HEK293 (cell line): ENCODE measurements around the gene LRCH1.

Experiments used
- CTCF ChIA-PET: fragments of 350-600 bp; formaldehyde crosslinking; extraction: SDS; loops from one replicate; lab custom pipeline; 2021; ENCODE audit warnings: antibody characterized with exemption; lab: Yijun Ruan, JAX
- POLR2A ChIA-PET: fragments of 300-600 bp; formaldehyde crosslinking; extraction: SDS; loops from one replicate; lab custom pipeline; 2020; ENCODE audit warnings: antibody characterized with exemption, inconsistent platforms; lab: Yijun Ruan, JAX
- H3K27ac ChIP-seq: fragments of 200-500 bp; sonication (Bioruptor generic); 2 replicates; pipeline ENCODE4 v1.5.1; 2014; ENCODE audit warnings: low read depth, low read length, control low read depth, inconsistent platforms; ENCODE audit errors: extremely low read depth
- H3K36me3 ChIP-seq, 2 experiments: fragments of 200-500 bp in 1 of 2; sonication (Bioruptor generic) in 1 of 2; 1 replicate in 1 of 2; 2 replicates in 1 of 2; pipeline ENCODE4 v1.5.1; 2014 to 2017; ENCODE audit warnings: inconsistent platforms in 2 of 2, low read length in 2 of 2; ENCODE audit not compliant: control insufficient read depth in 2 of 2, insufficient read depth in 1 of 2
- H3K4me1 ChIP-seq: fragments of 200-500 bp; sonication (Bioruptor generic); 2 replicates; pipeline ENCODE4 v1.5.1; 2014; ENCODE audit warnings: mild to moderate bottlenecking, low read length, inconsistent platforms; ENCODE audit not compliant: control insufficient read depth, insufficient read depth
- H3K4me3 ChIP-seq: 2 replicates; pipeline ENCODE4 v1.5.1; 2011; ENCODE audit warnings: low read depth, mild to moderate bottlenecking, control low read depth, low read length, moderate library complexity
- H3K9me3 ChIP-seq: fragments of 200-500 bp; sonication (Bioruptor generic); 2 replicates; pipeline ENCODE4 v1.5.1; 2014; ENCODE audit warnings: low read depth, low read length, inconsistent platforms; ENCODE audit not compliant: control insufficient read depth, insufficient read depth
- BCL11A ChIP-seq: fragments of 450-650 bp; formaldehyde crosslinking; IDR thresholded peaks from 2 replicates; pipeline ENCODE4 v1.5.1; 2016; ENCODE audit warnings: low read depth, missing biosample characterization, missing genetic modification characterization
- EGR2 ChIP-seq: fragments of 450-650 bp; formaldehyde crosslinking; IDR thresholded peaks from 2 replicates; pipeline ENCODE4 v1.5.1; 2016; ENCODE audit warnings: low read depth, missing biosample characterization, missing genetic modification characterization
- FEZF1 ChIP-seq: fragments of 450-650 bp; formaldehyde crosslinking; IDR thresholded peaks from 2 replicates; pipeline ENCODE4 v1.5.1; 2016; ENCODE audit warnings: missing biosample characterization, missing genetic modification characterization
- KLF16 ChIP-seq: fragments of 450-650 bp; formaldehyde crosslinking; IDR thresholded peaks from 2 replicates; pipeline ENCODE4 v1.5.1; 2017; ENCODE audit warnings: missing biosample characterization, missing genetic modification characterization
- KLF8 ChIP-seq: fragments of 450-650 bp; formaldehyde crosslinking; IDR thresholded peaks from 2 replicates; pipeline ENCODE4 v1.5.1; 2016; ENCODE audit warnings: missing biosample characterization, missing genetic modification characterization
- OSR2 ChIP-seq: fragments of 450-650 bp; formaldehyde crosslinking; IDR thresholded peaks from 2 replicates; pipeline ENCODE4 v1.5.1; 2016; ENCODE audit warnings: missing biosample characterization, missing genetic modification characterization
- ZBTB17 ChIP-seq: fragments of 450-650 bp; formaldehyde crosslinking; IDR thresholded peaks from 2 replicates; pipeline ENCODE4 v1.5.1; 2016; ENCODE audit warnings: missing biosample characterization, missing genetic modification characterization
- ZEB2 ChIP-seq: fragments of 450-650 bp; formaldehyde crosslinking; IDR thresholded peaks from 2 replicates; pipeline ENCODE4 v1.5.1; 2016; ENCODE audit warnings: missing biosample characterization, missing genetic modification characterization
- ZFHX2 ChIP-seq: fragments of 450-650 bp; formaldehyde crosslinking; conservative IDR thresholded peaks from 2 replicates; pipeline ENCODE4 v1.5.1; 2016; ENCODE audit warnings: missing biosample characterization, missing genetic modification characterization
- ZFP41 ChIP-seq: fragments of 450-650 bp; formaldehyde crosslinking; IDR thresholded peaks from 2 replicates; pipeline ENCODE4 v1.5.1; 2016; ENCODE audit warnings: missing biosample characterization, missing genetic modification characterization, borderline replicate concordance
- ZNF114 ChIP-seq: fragments of 450-650 bp; formaldehyde crosslinking; IDR thresholded peaks from 2 replicates; pipeline ENCODE4 v1.5.0; 2017; ENCODE audit warnings: missing biosample characterization, missing genetic modification characterization
- ZNF146 ChIP-seq: fragments of 450-650 bp; formaldehyde crosslinking; IDR thresholded peaks from 2 replicates; pipeline ENCODE4 v1.5.1; 2016; ENCODE audit warnings: missing biosample characterization, missing genetic modification characterization
- ZNF19 ChIP-seq: fragments of 450-650 bp; formaldehyde crosslinking; IDR thresholded peaks from 2 replicates; pipeline ENCODE4; 2016; ENCODE audit warnings: missing biosample characterization, missing genetic modification characterization, low read depth
- ZNF266 ChIP-seq: fragments of 450-650 bp; formaldehyde crosslinking; IDR thresholded peaks from 2 replicates; pipeline ENCODE4 v1.5.1; 2016; ENCODE audit warnings: missing biosample characterization, missing genetic modification characterization, low read depth
- ZNF324 ChIP-seq: fragments of 450-650 bp; formaldehyde crosslinking; IDR thresholded peaks from 2 replicates; pipeline ENCODE4 v1.5.1; 2016; ENCODE audit warnings: missing biosample characterization, missing genetic modification characterization
- ZNF423 ChIP-seq: fragments of 450-650 bp; formaldehyde crosslinking; IDR thresholded peaks from 2 replicates; pipeline ENCODE4 v1.5.1; 2016; ENCODE audit warnings: missing biosample characterization, missing genetic modification characterization
- ZNF513 ChIP-seq: fragments of 450-650 bp; IDR thresholded peaks from 2 replicates; pipeline ENCODE4 v1.5.1; 2018; ENCODE audit warnings: missing biosample characterization, missing genetic modification characterization
- ZNF514 ChIP-seq: fragments of 450-650 bp; formaldehyde crosslinking; IDR thresholded peaks from 2 replicates; pipeline ENCODE4 v1.5.1; 2016; ENCODE audit warnings: missing biosample characterization, missing genetic modification characterization
- ZNF580 ChIP-seq: fragments of 450-650 bp; formaldehyde crosslinking; IDR thresholded peaks from 2 replicates; pipeline ENCODE4 v1.5.1; 2016; ENCODE audit warnings: missing biosample characterization, missing genetic modification characterization
- ZNF692 ChIP-seq: fragments of 450-650 bp; formaldehyde crosslinking; IDR thresholded peaks from 2 replicates; pipeline ENCODE4 v1.5.1; 2016; ENCODE audit warnings: missing biosample characterization, missing genetic modification characterization
- ZNF701 ChIP-seq: fragments of 450-650 bp; formaldehyde crosslinking; IDR thresholded peaks from 2 replicates; pipeline ENCODE4 v1.5.1; 2016; ENCODE audit warnings: missing biosample characterization, missing genetic modification characterization
- ZNF785 ChIP-seq: fragments of 450-650 bp; formaldehyde crosslinking; IDR thresholded peaks from 2 replicates; pipeline ENCODE4 v1.5.1; 2016; ENCODE audit warnings: missing biosample characterization, missing genetic modification characterization
- ZNF830 ChIP-seq: fragments of 450-650 bp; IDR thresholded peaks from 2 replicates; pipeline ENCODE4 v1.5.0; 2018; ENCODE audit warnings: missing biosample characterization, missing genetic modification characterization, low read depth, mild to moderate bottlenecking, moderate library complexity
- ZSCAN30 ChIP-seq: fragments of 450-650 bp; IDR thresholded peaks from 2 replicates; pipeline ENCODE4 v1.5.1; 2018; ENCODE audit warnings: missing biosample characterization, mild to moderate bottlenecking, missing genetic modification characterization, moderate library complexity
- ZSCAN4 ChIP-seq: fragments of 450-650 bp; formaldehyde crosslinking; IDR thresholded peaks from 2 replicates; pipeline ENCODE4 v1.5.1; 2017; ENCODE audit warnings: missing biosample characterization, missing genetic modification characterization

LRCH1 gene

GRCh38 chr13:46552889-46553520 lies at the start of gene LRCH1 (continued):
- TF ChIP-seq ZNF830 (tag by site-specific recombination) (no peak), ZNF19 (tag by site-specific recombination) (no peak), ZFP41 (tag by site-specific recombination) (no peak)

GRCh38 chr13:46504036-46504435 lies 48.9 kb upstream of the LRCH1 start:
- no peak overlapping the region for H3K27ac ChIP-seq
- ChIA-PET POLR2A (no interaction called here), CTCF (interaction anchor here (0.9 kb wide), 1 partner anchor 217 kb away, joined by 3 read pairs; no protein-coding TSS in a partner anchor)
- no peaks in the 10 kb centered on the region for H3K4me1 ChIP-seq
- H3K4me3 ChIP-seq, result no peak overlapping the region
- H3K36me3 ChIP-seq, result no peaks in the 10 kb centered on the region
- TF ChIP-seq ZNF513 (no peak), ZNF146 (no peak), ZNF514 (tag by site-specific recombination) (no peak), ZNF324 (tag by site-specific recombination) (no peak), KLF8 (no peak), ZNF114 (tag by site-specific recombination) (no peak), ZSCAN4 (tag by site-specific recombination) (no peak), ZNF701 (tag by site-specific recombination) (no peak), ZBTB17 (no peak), ZNF266 (tag by site-specific recombination) (no peak), EGR2 (no peak)
- H3K9me3 ChIP-seq, result no peaks in the 10 kb centered on the region

- CTCF ChIA-PET, result interaction anchor here (0.6 to 0.7 kb wide), 2 partner anchors 214 to 219 kb away, joined by 3 to 4 read pairs; no protein-coding TSS in a partner anchor
- TF ChIP-seq ZNF423 (tag by site-specific recombination), result no peak
- no peak for TF ChIP-seq ZNF580 (tag by site-specific recombination)
- TF ChIP-seq ZNF692 (tag by site-specific recombination), result no peak
- no peak for TF ChIP-seq ZSCAN30
- no peak for TF ChIP-seq OSR2 (tag by site-specific recombination)
- no peak for TF ChIP-seq KLF16 (tag by site-specific recombination)
- no peak for TF ChIP-seq FEZF1
- no peak for TF ChIP-seq BCL11A (tag by site-specific recombination)
- TF ChIP-seq ZEB2 (tag by site-specific recombination), result no peak
- TF ChIP-seq ZNF785 (tag by site-specific recombination), result no peak
- no peak for TF ChIP-seq ZFHX2 (tag by site-specific recombination)
- H3K9me3 ChIP-seq, result no peaks in the 10 kb centered on the region
Measured at GRCh38 chr13:46507981-46508380, 45.0 kb upstream of the LRCH1 start.

More at GRCh38 chr13:46507981-46508380, 45.0 kb upstream of the LRCH1 start:
- POLR2A ChIA-PET, result no interaction called here
- no peaks in the 10 kb centered on the region for H3K36me3 ChIP-seq
- H3K27ac ChIP-seq, result no peak overlapping the region
- H3K4me3 ChIP-seq, result no peak overlapping the region
- no peaks in the 10 kb centered on the region for H3K4me1 ChIP-seq
